Measurements from ENCODE around the gene TEX28.

DNA sequence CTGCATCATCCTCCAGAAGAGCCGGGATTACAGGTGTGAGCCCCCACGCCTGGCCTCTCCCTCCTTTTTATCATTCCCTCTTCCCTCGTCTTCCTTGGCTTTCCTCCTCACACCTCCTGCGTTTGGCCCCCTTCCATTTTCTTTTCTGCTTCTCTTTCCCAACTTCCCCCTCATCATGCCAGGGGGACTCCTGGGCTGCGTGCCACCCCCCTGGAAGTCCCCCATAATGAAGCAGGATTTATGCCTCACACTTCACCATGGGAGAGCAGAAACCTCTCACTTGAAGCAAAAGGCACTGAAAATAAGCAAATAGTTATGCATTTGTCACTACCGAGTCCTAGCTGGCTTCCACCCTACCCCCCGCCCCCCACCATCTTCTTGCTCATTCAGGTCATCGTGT, 8.6 kb upstream of the TEX28 start:
- TF ChIP-seq, protein P1, sequence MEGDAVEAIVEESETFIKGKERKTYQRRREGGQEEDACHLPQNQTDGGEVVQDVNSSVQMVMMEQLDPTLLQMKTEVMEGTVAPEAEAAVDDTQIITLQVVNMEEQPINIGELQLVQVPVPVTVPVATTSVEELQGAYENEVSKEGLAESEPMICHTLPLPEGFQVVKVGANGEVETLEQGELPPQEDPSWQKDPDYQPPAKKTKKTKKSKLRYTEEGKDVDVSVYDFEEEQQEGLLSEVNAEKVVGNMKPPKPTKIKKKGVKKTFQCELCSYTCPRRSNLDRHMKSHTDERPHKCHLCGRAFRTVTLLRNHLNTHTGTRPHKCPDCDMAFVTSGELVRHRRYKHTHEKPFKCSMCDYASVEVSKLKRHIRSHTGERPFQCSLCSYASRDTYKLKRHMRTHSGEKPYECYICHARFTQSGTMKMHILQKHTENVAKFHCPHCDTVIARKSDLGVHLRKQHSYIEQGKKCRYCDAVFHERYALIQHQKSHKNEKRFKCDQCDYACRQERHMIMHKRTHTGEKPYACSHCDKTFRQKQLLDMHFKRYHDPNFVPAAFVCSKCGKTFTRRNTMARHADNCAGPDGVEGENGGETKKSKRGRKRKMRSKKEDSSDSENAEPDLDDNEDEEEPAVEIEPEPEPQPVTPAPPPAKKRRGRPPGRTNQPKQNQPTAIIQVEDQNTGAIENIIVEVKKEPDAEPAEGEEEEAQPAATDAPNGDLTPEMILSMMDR (conservative IDR thresholded peaks at IDR 0.05 in 1 of 2, IDR thresholded peaks at IDR 0.05 in 1 of 2; ENCODE audit: low read depth in 1 of 2, low read length in 2 of 2), result no peak
- no peak for TF ChIP-seq EZH2 (IDR thresholded peaks at IDR 0.05; ENCODE audit: low read length, missing control alignments)
